Mesothelial cell of epicardium (in vitro differentiated cells): ENCODE data around the gene WTIP. TPM values are rescaled to one million over a fixed set of nuclear protein-coding genes. Genes with fewer than 3 reads are reported as not detected.

Experiments used
- DNase-seq, 2 experiments: peaks; one replicate each; pipeline ENCODE4 v3.0.0; 2021; ENCODE audit warnings: low spot score in 2 of 2; ENCODE audit not compliant: unreplicated experiment in 2 of 2
- H3K27ac Mint-ChIP-seq: 2 replicates; pipeline ENCODE4 v1.8.0; 2021; ENCODE audit warnings: mixed read lengths
- H3K27me3 Mint-ChIP-seq: 2 replicates; pipeline ENCODE4 v1.8.0; 2021; ENCODE audit warnings: low read depth, mixed read lengths
- H3K36me3 Mint-ChIP-seq: 2 replicates; pipeline ENCODE4 v1.8.0; 2021; ENCODE audit warnings: mixed read lengths
- H3K4me1 Mint-ChIP-seq: 2 replicates; pipeline ENCODE4 v1.8.0; 2021; ENCODE audit warnings: mixed read lengths
- H3K4me3 Mint-ChIP-seq: 2 replicates; pipeline ENCODE4 v1.8.0; 2021; ENCODE audit warnings: mild to moderate bottlenecking, moderate library complexity, mixed read lengths
- H3K9me3 Mint-ChIP-seq: 2 replicates; pipeline ENCODE4 v1.8.0; 2021; ENCODE audit warnings: mixed read lengths
- CTCF ChIP-seq: fragments of 200-600 bp; sonication (generic); IDR thresholded peaks from one replicate; pipeline ENCODE4 v1.5.0; 2021; ENCODE audit warnings: antibody characterized with exemption; ENCODE audit not compliant: unreplicated experiment
- total RNA-seq: library from RNA; stranded (reverse); gene quantifications from 3 replicates; pipeline ENCODE4 v1.2.1, GENCODE V29; 2021

The WTIP gene
- total RNA-seq, 1 donor from 2014 or later, result 42.3 TPM

GRCh38 chr19:34519602-34520001 is 38.0 kb downstream of the WTIP start:
- no peaks in the 10 kb centered on the region for H3K36me3 Mint-ChIP-seq
- H3K9me3 Mint-ChIP-seq, result peaks cover 16% of the 10 kb centered on the region
- H3K27me3 Mint-ChIP-seq, result peaks cover 6% of the 10 kb centered on the region
- DNase-seq, result no peak
- TF ChIP-seq CTCF, result no peak
- no peak overlapping the region for H3K27ac Mint-ChIP-seq
- no peaks in the 10 kb centered on the region for H3K4me1 Mint-ChIP-seq
- no peak overlapping the region for H3K4me3 Mint-ChIP-seq

- H3K9me3 Mint-ChIP-seq, result peaks cover 18% of the 10 kb centered on the region
- no peak overlapping the region for H3K27ac Mint-ChIP-seq
- H3K4me3 Mint-ChIP-seq, result no peak overlapping the region
- no peaks in the 10 kb centered on the region for H3K4me1 Mint-ChIP-seq
- H3K36me3 Mint-ChIP-seq, result no peaks in the 10 kb centered on the region
- DNase-seq, result no peak
- peaks cover 4% of the 10 kb centered on the region for H3K27me3 Mint-ChIP-seq
- no peak for TF ChIP-seq CTCF
Measured at GRCh38 chr19:34523408-34523807, 41.9 kb downstream of the WTIP start.

GRCh38 chr19:34525001-34525400 is 43.4 kb downstream of the WTIP start:
- no peak for DNase-seq
- peaks cover 14% of the 10 kb centered on the region for H3K27me3 Mint-ChIP-seq

GRCh38 chr19:34534206-34534605 is 52.6 kb downstream of the WTIP start:
- Mint-ChIP-seq H3K27me3 (peaks cover 30% of the 10 kb centered on the region), H3K9me3 (peaks cover 7% of the 10 kb centered on the region)

More at GRCh38 chr19:34525001-34525400, 43.4 kb downstream of the WTIP start:
- no peak overlapping the region for H3K4me3 Mint-ChIP-seq
- no peak overlapping the region for H3K27ac Mint-ChIP-seq
- no peak for TF ChIP-seq CTCF
- H3K36me3 Mint-ChIP-seq, result no peaks in the 10 kb centered on the region
- H3K9me3 Mint-ChIP-seq, result peaks cover 18% of the 10 kb centered on the region
- H3K4me1 Mint-ChIP-seq, result no peaks in the 10 kb centered on the region

GRCh38 chr19:34539396-34539795 is 57.8 kb downstream of the WTIP start:
- H3K36me3 Mint-ChIP-seq, result no peaks in the 10 kb centered on the region
- no peaks in the 10 kb centered on the region for H3K4me1 Mint-ChIP-seq
- H3K9me3 Mint-ChIP-seq, result peaks cover 40% of the 10 kb centered on the region
- TF ChIP-seq CTCF, result no peak
- H3K27me3 Mint-ChIP-seq, result peaks cover 19% of the 10 kb centered on the region
- DNase-seq, result no peak
- H3K27ac Mint-ChIP-seq, result no peak overlapping the region
- no peak overlapping the region for H3K4me3 Mint-ChIP-seq

More at GRCh38 chr19:34534206-34534605, 52.6 kb downstream of the WTIP start:
- H3K27ac Mint-ChIP-seq, result no peak overlapping the region
- H3K36me3 Mint-ChIP-seq, result no peaks in the 10 kb centered on the region
- TF ChIP-seq CTCF, result no peak
- no peaks in the 10 kb centered on the region for H3K4me1 Mint-ChIP-seq
- H3K4me3 Mint-ChIP-seq, result no peak overlapping the region
- DNase-seq, result no peak
